Measurements from ENCODE around the gene ALPI.

ALPI gene

DNA sequence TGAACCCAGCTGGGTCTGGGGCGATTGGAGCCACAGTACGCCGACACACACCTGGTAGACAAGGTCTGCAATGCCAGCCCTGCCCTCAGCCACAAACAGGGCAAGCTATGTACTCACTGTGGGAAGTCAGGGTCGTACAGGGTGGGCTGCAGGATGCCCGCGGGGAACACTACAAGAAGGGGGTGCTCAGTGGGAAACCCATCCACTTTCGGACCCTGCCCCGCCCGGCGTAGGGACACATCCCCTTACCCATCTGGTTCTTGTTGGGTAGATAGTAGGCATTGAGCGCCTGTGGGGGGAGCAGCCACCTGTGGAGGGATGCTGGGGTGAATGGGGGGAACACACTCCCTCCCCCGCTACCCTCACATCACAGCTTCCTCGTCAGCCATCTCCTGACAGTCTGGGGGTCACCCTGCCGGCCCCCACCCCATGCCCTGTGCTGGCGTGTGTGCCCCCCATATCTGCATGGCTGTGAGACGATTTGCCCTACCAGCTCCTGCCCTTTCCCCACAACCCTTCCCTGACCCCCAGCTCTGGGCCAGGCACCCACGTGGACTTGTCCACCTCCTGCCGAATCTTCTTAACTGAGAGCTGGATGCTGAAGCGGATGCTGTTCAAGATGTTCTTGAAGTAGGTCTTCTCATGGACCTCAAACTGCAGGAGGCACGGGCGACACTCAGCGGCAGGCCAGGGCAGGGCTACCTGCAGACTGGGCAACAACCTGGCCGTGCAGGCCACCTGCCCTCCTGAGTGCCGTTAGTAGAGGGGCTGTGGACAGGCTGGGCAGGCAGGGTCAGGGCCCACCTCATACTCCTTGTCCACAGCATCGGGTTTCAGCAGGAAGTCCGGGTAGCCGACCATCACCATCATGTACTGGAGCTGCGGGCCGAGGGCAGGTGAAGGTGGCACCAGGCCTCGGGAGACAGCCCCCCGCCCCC lies 26.6 kb downstream of the ALPI start:
- in situ Hi-C loops (cut with MboI; ENCODE audit: low sequenced_read_pairs), result no loop called here

DNA sequence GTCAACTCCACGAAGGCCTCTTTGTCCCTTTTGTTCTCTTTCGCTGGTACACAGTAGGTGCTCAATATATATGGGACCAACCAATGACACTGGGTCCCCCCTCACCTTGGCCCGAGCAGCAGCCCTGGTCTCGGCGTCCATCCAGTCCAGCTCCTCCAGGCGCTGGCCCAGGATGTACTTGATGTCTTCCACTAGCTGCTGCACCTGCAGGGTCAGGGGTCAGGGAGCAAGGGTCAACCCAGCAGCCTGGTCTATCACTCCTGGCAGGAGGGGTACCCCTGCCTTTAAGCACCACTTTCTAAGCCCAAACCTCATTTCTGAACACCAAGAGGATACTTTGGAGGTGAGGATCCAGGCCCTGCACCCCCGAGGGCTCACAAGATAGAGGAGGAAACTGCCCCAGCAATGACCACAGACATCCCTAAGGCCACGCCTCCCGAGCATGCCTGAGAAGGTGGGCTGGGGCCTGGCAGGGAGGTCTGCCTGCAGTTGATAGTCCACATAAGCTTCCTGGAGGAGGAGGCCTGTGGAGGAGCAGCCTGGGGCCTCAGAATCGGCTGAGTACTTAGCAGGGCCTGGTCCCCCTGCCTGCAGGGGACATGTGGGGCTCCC lies 27.5 kb downstream of the ALPI start:
- in situ Hi-C loops (cut with MboI; ENCODE audit: low sequenced_read_pairs), result no loop called here

DNA sequence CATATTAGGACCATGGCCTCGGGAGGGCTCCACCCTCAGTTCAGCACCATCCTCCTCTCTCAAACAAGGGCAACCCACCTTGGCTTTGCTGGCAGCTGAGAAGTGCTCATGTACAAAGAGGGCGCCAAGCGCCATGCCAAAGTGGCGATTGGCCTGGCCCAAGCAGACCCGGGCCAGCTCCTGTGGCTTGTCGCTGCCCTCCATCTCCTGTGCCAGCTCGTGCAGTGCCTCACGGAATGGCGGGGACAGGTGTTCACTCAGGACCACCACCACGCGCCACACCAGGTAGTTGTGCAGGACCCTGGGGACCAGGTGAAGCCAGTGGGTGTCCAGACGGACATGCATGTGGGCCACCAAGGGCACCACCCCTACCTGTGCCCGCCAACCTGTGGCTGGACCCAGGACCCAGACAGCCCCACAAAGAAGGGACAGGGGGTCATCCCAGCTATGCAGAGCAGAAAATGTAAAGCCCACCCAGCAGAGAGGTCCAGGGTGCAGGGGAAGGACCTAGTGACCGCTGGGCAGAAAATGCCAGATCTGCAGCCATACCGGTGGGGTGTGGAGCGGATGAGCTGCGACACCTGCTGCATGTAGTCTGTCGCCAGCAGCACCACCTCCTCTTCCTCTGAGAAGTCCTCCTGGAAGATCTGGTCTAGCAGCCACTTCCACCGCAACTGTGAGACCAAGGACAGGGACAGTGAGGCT lies 28.1 kb downstream of the ALPI start:
- in situ Hi-C loops (cut with MboI; ENCODE audit: low sequenced_read_pairs), result no loop called here

DNA sequence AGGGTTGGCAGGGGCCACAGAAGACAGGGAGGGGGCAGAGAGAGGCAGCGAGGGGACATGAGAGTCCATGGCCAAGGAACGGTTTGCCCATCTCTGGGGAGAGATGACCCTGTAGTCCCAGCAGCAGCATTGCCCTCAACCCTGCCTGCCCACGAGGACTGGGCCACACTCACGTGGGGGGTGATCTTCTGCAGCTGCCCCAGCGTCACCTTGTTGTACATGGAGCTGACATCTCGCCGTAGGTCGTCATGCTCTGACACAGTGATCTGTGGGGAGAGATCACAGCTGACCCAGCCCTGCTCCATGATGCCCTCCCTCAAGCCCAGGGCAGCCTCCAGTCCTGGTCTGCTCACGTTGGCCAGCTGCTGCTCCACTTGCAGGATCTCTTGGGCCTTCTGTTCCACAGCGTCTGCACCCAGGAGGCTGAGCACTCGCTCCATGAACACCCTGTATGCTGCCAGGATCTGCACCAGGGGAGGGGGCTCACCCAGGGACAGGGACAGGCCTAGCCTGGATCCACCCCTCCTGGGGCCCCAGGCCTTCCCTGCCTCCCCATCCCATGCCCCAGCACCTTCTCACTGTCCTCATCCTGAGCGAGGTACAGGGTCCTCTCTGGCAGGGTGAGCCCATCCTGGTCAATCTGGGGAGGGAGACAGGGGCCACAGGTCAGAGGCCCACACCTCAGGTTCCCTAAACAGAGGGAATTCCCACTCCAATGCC lies 28.8 kb downstream of the ALPI start:
- in situ Hi-C loops (cut with MboI; ENCODE audit: low sequenced_read_pairs), result no loop called here

DNA sequence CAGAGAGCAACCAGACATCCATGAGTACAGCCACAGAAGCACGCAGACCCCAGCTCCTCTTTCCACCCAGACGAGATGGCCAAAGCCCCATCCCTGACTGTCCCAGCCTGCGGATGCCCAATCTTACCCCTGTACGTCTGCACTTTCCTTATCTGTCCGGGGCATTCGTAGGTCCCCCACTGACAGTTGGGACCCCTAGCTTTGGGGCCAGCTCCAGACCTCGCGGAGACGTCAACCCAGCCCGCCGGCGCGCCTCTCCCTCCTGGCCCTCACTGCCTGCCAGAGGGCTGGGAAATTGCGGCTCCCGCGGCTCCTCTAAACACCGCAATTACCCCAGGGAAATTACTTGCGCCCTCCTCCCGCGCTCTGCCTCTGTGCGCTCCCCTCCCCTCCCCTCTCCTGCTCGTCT lies 29.4 kb downstream of the ALPI start:
- in situ Hi-C loops (cut with MboI; ENCODE audit: low sequenced_read_pairs), result no loop called here

DNA sequence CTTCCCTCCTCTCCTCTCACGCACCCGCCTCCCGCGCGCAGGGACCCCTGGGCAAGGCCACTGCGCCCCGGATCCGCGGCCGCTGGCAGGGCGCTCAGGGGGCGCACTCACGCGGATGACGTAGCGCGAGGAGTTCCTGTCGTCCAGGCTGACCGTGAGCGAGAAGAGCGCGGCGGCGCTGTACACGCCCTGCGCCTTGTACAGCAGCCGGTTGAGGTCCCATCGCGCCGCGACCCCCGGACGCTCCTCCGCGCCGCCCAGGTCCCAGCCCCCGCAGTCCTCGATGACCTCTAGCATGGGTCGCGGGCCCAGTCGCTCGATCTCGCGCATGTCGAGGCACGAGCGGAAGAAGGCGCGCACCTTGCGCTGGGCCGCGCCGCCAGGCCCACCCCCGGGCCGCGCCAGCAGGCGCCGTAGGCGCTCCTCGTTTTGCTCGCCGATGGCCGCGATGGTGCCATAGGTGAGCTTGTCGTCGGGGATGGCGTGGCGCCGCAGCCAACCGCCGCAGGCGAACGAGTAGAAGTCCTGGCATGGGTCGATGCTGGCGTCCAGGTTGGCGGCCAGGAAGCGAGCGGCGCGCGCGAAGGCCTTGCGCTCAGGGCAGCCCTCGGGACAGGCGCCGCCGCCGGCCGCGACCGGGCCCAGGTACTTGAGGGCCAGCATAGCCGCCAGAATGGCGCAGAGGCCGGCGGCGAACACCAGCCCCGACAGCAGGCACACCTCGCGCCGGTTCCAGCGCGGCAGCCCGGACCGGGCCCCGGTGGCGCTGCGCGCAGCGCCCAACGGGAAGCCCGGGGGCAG lies 30.0 kb downstream of the ALPI start:
- in situ Hi-C loops (cut with MboI; ENCODE audit: low sequenced_read_pairs), result no loop called here

DNA sequence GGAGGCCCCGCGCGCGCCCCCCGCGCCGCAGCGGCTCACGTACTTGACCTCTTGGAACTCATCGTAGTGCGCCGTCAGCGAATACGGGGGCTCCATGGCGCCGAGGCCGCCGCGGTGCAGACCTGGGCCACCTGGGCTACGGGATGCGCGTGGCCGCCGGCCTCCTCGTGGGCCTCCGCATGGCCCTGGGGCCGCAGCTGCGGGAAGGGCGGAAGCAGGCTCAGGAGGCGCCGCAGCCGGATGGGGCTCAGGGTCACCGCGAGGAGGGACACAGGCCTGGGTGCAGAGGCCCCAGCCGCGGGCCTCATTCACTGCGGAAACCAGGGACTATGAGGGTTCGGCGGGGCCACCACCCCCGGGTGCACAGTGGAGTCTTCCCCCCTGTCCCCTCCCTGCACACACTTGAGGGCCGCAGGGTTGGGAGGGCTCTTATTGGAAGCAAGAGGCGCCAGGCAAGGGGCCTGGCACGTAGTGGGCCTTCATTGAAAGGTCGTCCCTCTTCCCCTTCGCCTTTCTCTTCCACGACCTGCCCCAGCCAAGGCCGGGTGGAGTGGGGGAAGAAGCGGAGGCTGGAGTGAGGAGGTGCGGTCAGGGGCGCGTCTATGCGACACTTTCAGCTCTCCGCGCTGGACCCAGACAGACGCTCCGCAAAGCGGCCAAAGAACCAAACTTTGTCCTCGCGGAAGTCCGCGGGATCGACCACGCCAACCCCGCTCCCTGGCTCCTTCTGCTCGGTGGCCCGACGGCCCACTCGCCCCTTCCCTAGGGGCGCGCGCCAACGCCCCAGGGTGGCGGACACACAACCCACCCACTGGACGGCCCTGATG lies 30.8 kb downstream of the ALPI start:
- in situ Hi-C loops (cut with MboI; ENCODE audit: low sequenced_read_pairs), result no loop called here

DNA sequence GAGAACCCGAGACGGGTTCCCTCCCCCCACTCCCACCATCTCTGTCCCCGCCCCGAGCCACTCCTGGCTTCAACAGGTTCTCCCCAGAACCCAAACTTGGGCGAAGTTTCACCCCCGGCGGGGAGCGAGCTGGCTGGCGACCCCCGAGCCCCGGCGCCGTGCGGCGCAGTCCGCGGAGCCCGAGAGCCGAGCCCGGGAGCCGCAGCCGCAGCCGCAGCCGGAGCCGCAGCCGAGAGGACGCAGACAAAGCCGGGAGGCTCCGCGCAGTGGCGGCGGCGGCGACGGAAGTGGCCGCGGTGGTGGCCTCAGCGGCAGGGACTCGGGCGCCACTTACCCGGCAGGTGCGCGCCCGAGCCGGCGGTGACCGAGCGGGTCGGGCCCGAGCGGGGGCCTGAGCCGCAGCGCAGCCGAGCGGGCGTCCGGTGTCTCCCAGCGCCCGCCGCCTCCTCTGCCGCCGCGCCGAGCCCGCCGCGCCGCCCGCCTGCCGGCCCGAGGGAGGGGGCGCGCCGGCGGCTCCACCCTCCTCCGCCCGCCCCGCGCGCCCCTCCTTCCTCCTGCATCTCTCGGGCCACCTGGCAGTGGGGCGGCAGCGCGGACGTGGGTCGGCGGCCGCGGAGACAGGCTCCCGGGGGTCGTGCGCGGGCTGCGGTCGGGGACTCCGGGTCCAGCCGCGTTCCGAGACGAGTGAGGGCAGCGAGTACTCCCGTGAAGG lies 31.6 kb downstream of the ALPI start, which contains the start of gene ECEL1:
Gene ECEL1, minus strand, starts transcription at position 450 of the 712 bp plus-strand sequence. CDS start 1,181 bp downstream, outside the sequence.
- in situ Hi-C loops (cut with MboI; ENCODE audit: low sequenced_read_pairs), result no loop called here

DNA sequence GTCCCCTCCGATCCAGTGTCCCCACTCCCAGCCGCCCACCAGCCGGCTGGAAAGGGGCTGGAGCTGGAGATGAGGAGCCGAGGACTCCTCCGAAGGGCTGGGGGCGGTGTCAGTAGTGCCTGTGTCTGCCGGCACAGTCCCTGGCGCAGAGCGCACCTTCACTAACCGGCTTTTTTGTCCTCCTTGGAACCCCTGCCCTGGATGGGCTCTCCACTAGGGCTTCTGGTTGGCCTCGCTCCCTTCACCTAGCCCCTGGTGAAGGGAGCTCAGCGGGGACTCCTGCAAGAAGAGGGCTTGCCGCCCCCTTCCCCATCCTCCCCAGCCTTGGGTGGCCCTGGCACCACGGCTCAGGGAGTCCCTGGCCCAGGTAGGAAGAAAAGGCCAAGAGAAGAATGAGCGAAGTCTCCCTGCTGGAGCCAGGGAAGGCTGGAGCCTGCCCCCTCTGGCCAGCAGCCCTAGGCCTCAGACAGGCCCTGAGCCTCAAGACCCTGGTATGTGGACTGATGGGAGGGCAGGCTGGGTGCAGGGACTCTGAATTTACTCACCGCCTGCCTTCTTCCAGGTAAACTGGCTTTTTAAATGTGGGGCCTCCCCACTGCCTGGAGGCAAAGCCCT lies 32.3 kb downstream of the ALPI start:
- in situ Hi-C loops (cut with MboI; ENCODE audit: low sequenced_read_pairs), result no loop called here

DNA sequence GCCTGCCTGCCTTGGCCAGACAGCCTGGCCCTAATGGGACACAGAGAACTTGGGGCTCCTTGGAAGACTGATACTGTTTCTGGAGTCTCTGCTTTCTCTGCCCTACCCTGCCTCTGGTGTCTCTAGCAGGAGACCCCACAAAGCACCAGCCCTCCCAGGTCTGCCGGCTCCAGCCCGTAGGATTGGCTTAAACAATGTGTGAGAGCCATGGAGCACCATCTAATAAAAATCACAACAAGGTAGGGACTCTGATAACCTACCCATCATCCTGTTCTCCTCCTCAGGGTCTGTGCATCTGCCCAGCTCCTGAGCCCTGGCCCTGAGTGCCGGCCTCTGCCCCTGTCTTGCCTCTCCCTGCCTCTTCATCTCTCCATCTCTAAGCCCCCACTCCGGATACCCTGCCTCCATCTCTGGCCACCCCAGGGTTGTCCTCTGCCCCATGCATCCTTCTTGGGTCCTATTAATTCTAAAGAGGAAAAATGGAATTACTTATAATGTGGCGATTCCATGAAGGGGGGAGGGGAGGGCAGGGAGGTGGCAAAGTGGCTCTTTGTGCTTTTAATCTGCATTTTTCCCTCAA lies 32.9 kb downstream of the ALPI start:
- in situ Hi-C loops (cut with MboI; ENCODE audit: low sequenced_read_pairs), result no loop called here

DNA sequence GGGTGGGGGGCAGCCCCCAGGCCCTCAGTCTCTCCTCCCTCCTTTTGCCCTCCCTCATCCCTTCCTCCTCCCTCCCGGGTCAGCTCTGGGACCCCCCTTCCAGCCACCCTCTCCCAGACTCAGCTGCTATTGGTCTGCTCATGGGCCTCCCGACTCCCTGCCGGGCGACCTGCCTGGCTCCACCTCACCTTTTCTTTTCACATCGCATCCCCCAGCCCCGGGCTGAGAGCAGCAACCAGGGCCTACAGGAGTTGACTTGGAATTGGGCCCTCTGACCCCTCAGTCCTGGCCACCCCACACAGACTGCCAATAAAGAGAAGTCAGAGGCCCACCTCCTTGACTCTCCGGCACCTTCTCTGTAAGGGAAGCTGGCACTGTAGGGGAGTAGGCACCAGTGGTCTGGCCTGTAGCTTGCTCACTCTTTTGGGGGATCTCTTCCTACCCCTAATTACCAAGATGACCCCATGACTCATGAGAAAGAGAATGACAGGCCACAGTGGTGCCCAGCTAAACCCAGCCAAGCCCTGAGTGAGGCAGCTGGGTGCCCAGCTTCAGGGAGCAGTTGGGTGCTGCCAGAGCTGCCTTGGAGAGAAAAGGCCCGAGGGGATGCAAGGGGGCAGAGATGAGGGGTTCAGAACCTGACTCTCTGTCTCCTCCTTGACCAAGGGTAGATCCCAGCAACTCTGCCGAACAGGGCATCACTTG lies 33.7 kb downstream of the ALPI start:
- in situ Hi-C loops (cut with MboI; ENCODE audit: low sequenced_read_pairs), result no loop called here

DNA sequence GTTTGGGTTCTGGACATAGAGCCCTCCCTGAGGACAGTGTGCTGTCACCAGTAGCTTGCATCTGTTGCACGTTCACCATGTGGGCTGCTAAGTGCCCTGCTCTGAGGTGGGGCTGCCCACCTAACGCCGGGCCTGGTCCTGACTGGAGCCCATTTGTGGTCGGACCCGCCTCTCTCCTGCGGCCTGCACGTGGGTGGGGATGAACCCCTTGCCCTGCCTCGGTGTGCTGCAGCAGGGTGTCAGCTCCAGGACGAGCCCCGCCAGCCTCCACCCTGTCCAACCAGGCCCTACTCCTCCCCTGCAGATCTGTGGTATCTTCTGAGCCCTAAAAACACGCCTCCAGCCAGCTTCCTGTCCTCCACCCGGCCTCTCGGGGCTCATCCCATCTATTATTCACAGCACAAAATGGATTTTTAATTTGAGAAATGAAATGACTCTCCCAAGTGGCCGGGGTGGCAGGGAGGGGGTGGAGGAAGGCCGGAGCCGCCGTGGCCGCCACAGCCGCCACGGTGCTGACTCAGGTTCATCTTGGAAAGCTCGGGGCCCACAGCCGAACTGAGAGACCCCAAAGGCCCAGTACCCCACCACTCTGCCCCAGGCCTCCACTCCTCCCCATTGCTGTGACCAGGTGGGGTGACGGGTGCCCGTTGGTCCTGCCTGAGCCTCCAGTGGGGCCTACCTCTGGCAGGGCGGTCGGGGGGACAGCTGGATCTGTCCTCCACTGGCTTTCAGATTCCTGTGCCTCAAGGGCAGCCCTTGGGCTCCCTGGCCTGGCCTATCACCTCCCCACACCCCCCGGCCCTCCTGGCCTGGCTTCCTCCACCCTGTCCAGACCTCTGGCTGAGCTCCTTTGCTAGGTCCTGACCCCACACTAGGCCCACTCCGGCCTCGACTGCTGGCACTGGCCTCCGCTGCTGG lies 34.5 kb downstream of the ALPI start:
- in situ Hi-C loops (cut with MboI; ENCODE audit: low sequenced_read_pairs), result no loop called here

DNA sequence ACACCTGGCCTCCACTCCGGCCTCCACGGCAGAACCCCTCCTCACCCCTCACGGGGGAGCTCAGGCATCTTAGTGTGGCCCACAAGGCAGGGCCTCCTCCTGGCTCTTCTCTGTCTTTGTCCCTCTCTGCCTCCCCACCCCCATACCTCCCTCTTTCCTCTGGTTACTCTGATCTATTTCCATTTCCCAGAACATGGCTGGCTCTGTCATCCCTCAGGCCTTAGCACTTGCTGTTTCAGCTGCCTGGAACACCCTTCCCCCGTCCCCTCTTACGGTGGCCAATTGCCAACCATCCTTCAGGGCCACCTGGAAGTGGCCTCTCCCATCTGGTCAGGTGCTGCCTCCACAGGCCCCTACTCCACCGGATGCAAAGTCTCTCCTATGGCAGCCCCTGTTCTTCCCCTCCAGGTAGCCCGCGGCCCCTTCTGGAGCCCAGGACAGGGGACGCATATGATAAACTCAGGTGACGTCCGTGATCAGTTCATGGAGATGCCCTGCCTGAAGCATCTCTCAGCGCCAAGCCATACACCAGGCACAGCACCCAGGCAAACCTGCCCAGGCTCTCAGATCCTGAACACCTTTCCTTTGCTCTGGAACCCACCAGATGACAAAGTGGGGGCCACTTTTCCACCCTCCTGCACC lies 35.3 kb downstream of the ALPI start:
- in situ Hi-C loops (cut with MboI; ENCODE audit: low sequenced_read_pairs), result no loop called here

DNA sequence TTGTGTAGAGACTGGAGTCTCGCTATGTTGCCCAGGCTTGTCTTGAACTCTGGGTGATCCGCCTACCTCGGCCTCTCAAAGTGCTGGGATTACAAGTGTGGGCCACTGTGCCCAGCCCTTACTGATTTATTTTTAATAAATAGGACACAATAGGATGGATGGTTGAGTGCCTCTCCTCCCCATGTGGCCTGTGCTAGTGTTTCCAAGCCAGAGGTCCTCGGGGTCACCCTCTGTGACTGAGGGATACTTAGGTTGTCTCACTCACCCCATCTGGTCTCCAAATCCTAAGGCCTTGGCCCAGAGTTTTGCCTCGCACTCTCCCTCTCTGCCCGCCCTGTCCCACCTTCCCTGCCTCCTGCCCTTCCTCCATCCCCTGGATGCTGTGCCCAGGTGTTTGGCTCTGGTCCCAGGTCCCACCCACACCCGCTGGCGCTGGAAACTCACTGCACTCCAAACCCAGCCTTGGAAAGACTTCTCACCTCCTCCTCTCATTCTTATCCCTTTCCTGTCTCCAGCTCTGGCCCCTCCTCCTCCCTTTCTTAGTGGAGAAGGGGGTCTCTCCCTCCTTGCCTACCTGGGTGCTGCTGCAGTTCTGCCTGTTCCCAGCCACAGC lies 36.4 kb downstream of the ALPI start:
- in situ Hi-C loops (cut with MboI; ENCODE audit: low sequenced_read_pairs), result no loop called here

DNA sequence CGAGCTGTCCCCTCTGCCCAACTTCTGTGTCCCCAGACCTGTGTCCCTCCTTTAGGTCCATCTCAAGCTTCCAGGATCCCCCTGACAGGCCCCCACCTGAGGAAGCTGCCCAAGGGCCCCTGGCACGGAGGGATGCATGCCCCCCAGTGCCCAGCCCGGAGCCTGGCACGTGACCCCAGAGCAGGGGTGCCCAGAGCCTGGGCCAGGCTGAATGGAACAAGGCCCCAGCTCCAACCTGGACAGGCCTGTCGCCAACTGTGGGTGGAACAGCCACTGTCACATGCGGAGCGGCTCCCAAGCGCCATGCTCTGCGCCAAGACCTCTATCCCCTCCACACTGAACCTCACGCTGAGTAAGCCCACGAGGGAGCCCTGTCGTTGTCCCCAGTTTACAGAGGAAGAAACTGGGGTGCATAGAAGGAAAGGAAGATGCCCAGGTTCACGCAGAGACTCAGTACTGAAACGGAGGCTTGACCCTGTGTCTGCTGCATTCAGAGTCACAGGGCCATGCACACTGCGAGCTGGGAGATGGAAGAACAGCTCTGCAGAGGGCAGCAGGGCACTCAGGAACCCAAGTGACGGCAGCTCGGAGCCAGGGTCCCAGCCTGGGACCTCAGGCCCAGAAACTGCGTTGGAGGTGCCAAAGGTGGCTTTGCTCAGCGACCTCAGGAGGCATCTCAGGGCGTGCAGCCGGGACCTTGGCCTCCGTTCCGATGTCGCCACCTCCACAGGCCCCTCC lies 37.2 kb downstream of the ALPI start:
- in situ Hi-C loops (cut with MboI; ENCODE audit: low sequenced_read_pairs), result no loop called here
